ENCODE measurements around the gene TSHZ1.

The TSHZ1 gene

GRCh38 chr18:75176849-75177248 lies 33.7 kb upstream of the TSHZ1 start:
- peaks cover 5% of the 10 kb centered on the region; the same call in 1 of the 2 replicates for H3K27me3 ChIP-seq (ENCODE audit: low read depth, low read length)
- TF ChIP-seq EZH2phosphoT487 (IDR thresholded peaks at IDR 0.05; ENCODE audit: low read depth) (no peak), CTCF (IDR thresholded peaks at IDR 0.05; ENCODE audit: low read depth, low read length) (no peak)
- no peak overlapping the region for H3K4me2 ChIP-seq (ENCODE audit: low read length)
- H3K79me2 ChIP-seq (ENCODE audit: low read length) = no peaks in the 10 kb centered on the region
- H3K9me3 ChIP-seq (ENCODE audit: insufficient read depth, low read length) = no peaks in the 10 kb centered on the region; the same call in 1 of the 2 replicates
- peaks cover 23% of the 10 kb centered on the region for H3K4me1 ChIP-seq (ENCODE audit: low read length)
- H3K36me3 ChIP-seq (replicated peaks; ENCODE audit: low read depth, low read length) = no peaks in the 10 kb centered on the region
- no peaks in the 10 kb centered on the region for H4K20me1 ChIP-seq (ENCODE audit: insufficient read depth, low read length)
- no peak overlapping the region for H2AFZ ChIP-seq (ENCODE audit: low read depth, low read length)
- H3K4me3 ChIP-seq (ENCODE audit: low read length) = no peak overlapping the region
- H3K9ac ChIP-seq (ENCODE audit: low read length) = no peak overlapping the region
- H3K27ac ChIP-seq (ENCODE audit: low read length) = no peak overlapping the region

- H3K79me2 ChIP-seq (ENCODE audit: low read length) = no peaks in the 10 kb centered on the region
- H3K9me3 ChIP-seq (ENCODE audit: insufficient read depth, low read length) = no peaks in the 10 kb centered on the region; the same call in 1 of the 2 replicates
- H3K27ac ChIP-seq (ENCODE audit: low read length) = no peak overlapping the region
- H3K4me2 ChIP-seq (ENCODE audit: low read length) = no peak overlapping the region
- no peak overlapping the region for H3K9ac ChIP-seq (ENCODE audit: low read length)
- H3K36me3 ChIP-seq (replicated peaks; ENCODE audit: low read depth, low read length) = no peaks in the 10 kb centered on the region
- H4K20me1 ChIP-seq (ENCODE audit: insufficient read depth, low read length) = no peaks in the 10 kb centered on the region
- H3K4me1 ChIP-seq (ENCODE audit: low read length) = peaks cover 14% of the 10 kb centered on the region
- TF ChIP-seq CTCF (IDR thresholded peaks at IDR 0.05; ENCODE audit: low read depth, low read length) (no peak), EZH2phosphoT487 (IDR thresholded peaks at IDR 0.05; ENCODE audit: low read depth) (no peak)
- H3K4me3 ChIP-seq (ENCODE audit: low read length) = no peak overlapping the region
- no peak overlapping the region for H2AFZ ChIP-seq (ENCODE audit: low read depth, low read length)
- H3K27me3 ChIP-seq (ENCODE audit: low read depth, low read length) = peaks cover 5% of the 10 kb centered on the region; the same call in 1 of the 2 replicates
Measured at GRCh38 chr18:75178376-75178775, 32.2 kb upstream of the TSHZ1 start.

- no peaks in the 10 kb centered on the region for H3K36me3 ChIP-seq (replicated peaks; ENCODE audit: low read depth, low read length)
- no peaks in the 10 kb centered on the region; the same call in 1 of the 2 replicates for H3K9me3 ChIP-seq (ENCODE audit: insufficient read depth, low read length)
- H4K20me1 ChIP-seq (ENCODE audit: insufficient read depth, low read length) = no peaks in the 10 kb centered on the region
- H3K27me3 ChIP-seq (ENCODE audit: low read depth, low read length) = peaks cover 5% of the 10 kb centered on the region; the same call in 1 of the 2 replicates
- no peak overlapping the region for H3K4me2 ChIP-seq (ENCODE audit: low read length)
- no peak overlapping the region for H2AFZ ChIP-seq (ENCODE audit: low read depth, low read length)
- no peaks in the 10 kb centered on the region for H3K79me2 ChIP-seq (ENCODE audit: low read length)
- TF ChIP-seq CTCF (IDR thresholded peaks at IDR 0.05; ENCODE audit: low read depth, low read length) (no peak), EZH2phosphoT487 (IDR thresholded peaks at IDR 0.05; ENCODE audit: low read depth) (no peak)
- H3K9ac ChIP-seq (ENCODE audit: low read length) = no peak overlapping the region
- H3K4me1 ChIP-seq (ENCODE audit: low read length) = no peaks in the 10 kb centered on the region
- H3K4me3 ChIP-seq (ENCODE audit: low read length) = no peak overlapping the region
- no peak overlapping the region for H3K27ac ChIP-seq (ENCODE audit: low read length)
Measured at GRCh38 chr18:75179819-75180600, 30.6 kb upstream of the TSHZ1 start.

- Histone ChIP-seq H3K79me2 (ENCODE audit: low read length) (no peaks in the 10 kb centered on the region), H3K27me3 (ENCODE audit: low read depth, low read length) (peaks cover 5% of the 10 kb centered on the region; the same call in 1 of the 2 replicates), H3K9ac (ENCODE audit: low read length) (no peak overlapping the region), H3K4me2 (ENCODE audit: low read length) (no peak overlapping the region), H3K36me3 (replicated peaks; ENCODE audit: low read depth, low read length) (no peaks in the 10 kb centered on the region), H4K20me1 (ENCODE audit: insufficient read depth, low read length) (no peaks in the 10 kb centered on the region), H3K4me1 (ENCODE audit: low read length) (no peaks in the 10 kb centered on the region), H3K4me3 (ENCODE audit: low read length) (no peak overlapping the region), H2AFZ (ENCODE audit: low read depth, low read length) (no peak overlapping the region), H3K9me3 (ENCODE audit: insufficient read depth, low read length) (no peaks in the 10 kb centered on the region; the same call in 1 of the 2 replicates), H3K27ac (ENCODE audit: low read length) (no peak overlapping the region)
- TF ChIP-seq CTCF (IDR thresholded peaks at IDR 0.05; ENCODE audit: low read depth, low read length) = no peak
- no peak for TF ChIP-seq EZH2phosphoT487 (IDR thresholded peaks at IDR 0.05; ENCODE audit: low read depth)
Measured at GRCh38 chr18:75183524-75183923, 27.1 kb upstream of the TSHZ1 start.

Measured in OCI-LY3 (cell line).